NCI-H2171 treated with DMSO at 0.1 percent for 48 hours (cell line): ENCODE data around the gene NAA20.

ENCODE experiments used
- DNase-seq: peaks from one replicate; lab custom pipeline; 2025; lab: John Stamatoyannopoulos, UW

The NAA20 gene

GRCh38 chr20:20076297-20077065 is 59.3 kb downstream of the NAA20 start:
- DNase-seq, result peak; percentile 22

- DNase-seq, result no peak
These were observed 60.9 kb downstream of the NAA20 start for GRCh38 chr20:20078041-20078440.

- peak; percentile 86 for DNase-seq
These were observed 62.1 kb downstream of the NAA20 start for GRCh38 chr20:20079102-20079784.
